ENCODE measurements around the gene CD200R1L.

- TF ChIP-seq REST (IDR thresholded peaks at IDR 0.05; ENCODE audit: insufficient read depth in 1 of 2, low read depth in 2 of 2, low read length in 2 of 2) (no peak), SIN3A (IDR thresholded peaks at IDR 0.05; ENCODE audit: borderline replicate concordance, insufficient read depth, low read length) (no peak), POLR2AphosphoS5 (IDR thresholded peaks at IDR 0.05; ENCODE audit: low read depth, low read length) (no peak), TAF1 (IDR thresholded peaks at IDR 0.05; ENCODE audit: borderline replicate concordance, insufficient read depth, low read length) (no peak), FOXP2 (optimal IDR thresholded peaks at IDR 0.05; ENCODE audit: borderline replicate concordance, extremely low read depth, extremely low read length, insufficient read depth) (no peak)
These were observed 38.5 kb downstream of the CD200R1L start for GRCh38 chr3:112808136-112808535.

Measured in PFSK-1 (cell line).